Measurements from ENCODE around the gene FAM20B.
A peak's percentile ranks its signal among the peaks of the same experiment; 100 is the strongest.

FAM20B gene

GRCh38 chr1:179053486-179053885 lies 27.8 kb downstream of the FAM20B start:
- no peak for DNase-seq

- no peak for DNase-seq
These were observed 30.2 kb downstream of the FAM20B start for GRCh38 chr1:179055937-179056336.

- DNase-seq: no peak
These were observed 33.1 kb downstream of the FAM20B start for GRCh38 chr1:179058487-179059483.

GRCh38 chr1:179061360-179062282 lies 35.9 kb downstream of the FAM20B start:
- DNase-seq: no peak

- no peak for DNase-seq
These were observed 40.8 kb downstream of the FAM20B start for GRCh38 chr1:179066471-179066870.

- no peak for DNase-seq
These were observed 51.7 kb downstream of the FAM20B start for GRCh38 chr1:179077396-179077795.

GRCh38 chr1:179079113-179079761 lies 53.5 kb downstream of the FAM20B start:
- peak; percentile 36 to 58 for DNase-seq

- peak; percentile 29 to 35 for DNase-seq
These were observed 55.4 kb downstream of the FAM20B start for GRCh38 chr1:179080866-179081686.

- DNase-seq: peak; percentile 63 to 70
These were observed 56.1 kb downstream of the FAM20B start, which contains the start of gene TOR3A for GRCh38 chr1:179081687-179082332. TOR3A (plus strand) TSS chr1:179082070; CDS start chr1:179082129, 59 bp downstream.

GRCh38 chr1:179082333-179082998 lies 56.8 kb downstream of the FAM20B start:
- DNase-seq: peak; percentile 27 to 41

GRCh38 chr1:179082999-179083335 lies 57.3 kb downstream of the FAM20B start:
- peak in 1 of 2 donors; percentile 16 for DNase-seq

- DNase-seq: no peak
These were observed 57.8 kb downstream of the FAM20B start for GRCh38 chr1:179083533-179083932.

- no peak for DNase-seq
These were observed 62.0 kb downstream of the FAM20B start for GRCh38 chr1:179087665-179088064.

- no peak for DNase-seq
These were observed 64.3 kb downstream of the FAM20B start for GRCh38 chr1:179089827-179090482.

GRCh38 chr1:179090522-179090921 lies 64.8 kb downstream of the FAM20B start:
- no peak for DNase-seq

GRCh38 chr1:179090923-179091322 lies 65.2 kb downstream of the FAM20B start:
- DNase-seq: no peak

GRCh38 chr1:179091691-179092165 lies 66.0 kb downstream of the FAM20B start:
- DNase-seq: no peak

- no peak for DNase-seq
These were observed 67.3 kb downstream of the FAM20B start for GRCh38 chr1:179092896-179093461.

GRCh38 chr1:179094818-179095217 lies 69.1 kb downstream of the FAM20B start:
- no peak for DNase-seq

GRCh38 chr1:179095377-179095776 lies 69.7 kb downstream of the FAM20B start:
- no peak for DNase-seq
